GM10248 (cell line): ENCODE results near the gene CACNA1B.

Experiments used
- CTCF ChIA-PET: fragments of 300-600 bp; sonication (Branson Sonifier 250); formaldehyde crosslinking; extraction: SDS; loops from one replicate; lab custom pipeline; 2021; ENCODE audit warnings: antibody characterized with exemption; lab: Yijun Ruan, JAX
- POLR2A ChIA-PET: fragments of 350-650 bp; sonication (Branson Sonifier 250); formaldehyde crosslinking; extraction: SDS; loops from one replicate; lab custom pipeline; 2020; ENCODE audit warnings: antibody characterized with exemption; lab: Yijun Ruan, JAX
- DNase-seq: peaks from one replicate; pipeline ENCODE4 v3.0.0; 2012; ENCODE audit errors: extremely low spot score
- CTCF ChIP-seq: IDR thresholded peaks from 2 replicates; pipeline ENCODE4 v1.5.1; 2012; ENCODE audit warnings: mild to moderate bottlenecking, low read depth; ENCODE audit errors: extremely low read depth, missing control alignments, control extremely low read depth

The CACNA1B gene

DNA sequence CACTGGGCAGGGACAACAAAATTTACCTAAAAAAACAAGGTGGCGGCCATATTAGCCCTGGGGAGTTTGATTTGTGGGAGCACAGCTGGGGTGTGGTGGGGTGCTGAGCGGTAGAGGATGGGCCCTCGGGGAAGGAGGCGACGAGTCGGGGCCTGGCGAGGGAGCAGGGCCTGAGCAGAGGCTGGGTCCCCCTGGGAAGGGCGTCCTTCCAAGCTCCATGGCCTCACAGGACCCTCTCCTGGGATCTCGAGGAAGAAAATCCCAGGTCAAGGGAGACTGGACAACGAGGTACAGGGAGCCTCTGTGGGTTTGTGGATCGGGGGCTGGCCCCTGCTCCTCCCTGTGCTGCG, 165.5 kb downstream of the CACNA1B start:
- ChIA-PET POLR2A (no interaction called here), CTCF (no interaction called here)
- no peak for DNase-seq
- TF ChIP-seq CTCF: no peak

DNA sequence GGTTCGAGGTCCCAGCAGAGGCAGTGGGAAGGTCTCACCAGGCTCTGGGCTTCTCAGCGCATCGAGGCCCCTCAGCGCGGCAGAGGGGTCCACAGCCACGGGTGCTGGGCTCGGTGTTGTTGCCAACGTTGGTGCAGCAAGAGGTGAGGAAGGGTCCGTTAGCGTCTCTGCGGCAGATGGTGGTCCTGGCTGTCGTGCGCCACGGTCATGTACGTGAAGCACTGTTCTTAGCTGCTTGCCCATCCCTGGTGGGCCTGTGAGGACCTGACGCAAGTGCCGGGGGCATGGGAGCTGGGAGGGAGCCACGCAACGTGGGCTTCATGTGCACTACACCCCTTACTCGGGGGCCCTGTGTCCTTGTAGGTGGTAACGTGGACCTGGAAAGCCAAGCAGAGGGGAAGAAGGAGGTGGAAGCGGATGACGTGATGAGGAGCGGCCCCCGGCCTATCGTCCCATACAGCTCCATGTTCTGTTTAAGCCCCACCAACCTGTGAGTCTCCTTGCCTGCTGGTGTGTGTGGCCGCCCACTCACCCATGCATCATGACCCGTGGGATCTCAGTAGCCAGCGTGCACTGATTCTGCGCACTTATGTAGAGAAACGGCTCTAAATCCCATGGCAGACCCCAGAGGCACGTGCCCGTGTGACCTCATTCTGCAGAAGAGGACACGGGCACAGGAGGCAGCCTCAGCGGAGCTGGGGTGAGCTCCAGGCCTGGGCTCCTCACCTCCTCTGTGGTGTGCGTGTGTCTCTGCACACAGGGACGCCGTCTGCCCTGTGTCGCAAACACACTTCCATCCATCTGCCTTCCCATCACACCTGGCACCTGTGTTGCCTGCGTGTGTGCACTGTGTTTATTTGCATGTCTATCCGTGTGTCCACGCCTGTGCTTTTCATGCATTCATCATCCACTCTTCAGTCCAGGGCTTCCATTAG, 166.1 kb downstream of the CACNA1B start:
- no peak for TF ChIP-seq CTCF
- no peak for DNase-seq
- ChIA-PET POLR2A (no interaction called here), CTCF (no interaction called here)

DNA sequence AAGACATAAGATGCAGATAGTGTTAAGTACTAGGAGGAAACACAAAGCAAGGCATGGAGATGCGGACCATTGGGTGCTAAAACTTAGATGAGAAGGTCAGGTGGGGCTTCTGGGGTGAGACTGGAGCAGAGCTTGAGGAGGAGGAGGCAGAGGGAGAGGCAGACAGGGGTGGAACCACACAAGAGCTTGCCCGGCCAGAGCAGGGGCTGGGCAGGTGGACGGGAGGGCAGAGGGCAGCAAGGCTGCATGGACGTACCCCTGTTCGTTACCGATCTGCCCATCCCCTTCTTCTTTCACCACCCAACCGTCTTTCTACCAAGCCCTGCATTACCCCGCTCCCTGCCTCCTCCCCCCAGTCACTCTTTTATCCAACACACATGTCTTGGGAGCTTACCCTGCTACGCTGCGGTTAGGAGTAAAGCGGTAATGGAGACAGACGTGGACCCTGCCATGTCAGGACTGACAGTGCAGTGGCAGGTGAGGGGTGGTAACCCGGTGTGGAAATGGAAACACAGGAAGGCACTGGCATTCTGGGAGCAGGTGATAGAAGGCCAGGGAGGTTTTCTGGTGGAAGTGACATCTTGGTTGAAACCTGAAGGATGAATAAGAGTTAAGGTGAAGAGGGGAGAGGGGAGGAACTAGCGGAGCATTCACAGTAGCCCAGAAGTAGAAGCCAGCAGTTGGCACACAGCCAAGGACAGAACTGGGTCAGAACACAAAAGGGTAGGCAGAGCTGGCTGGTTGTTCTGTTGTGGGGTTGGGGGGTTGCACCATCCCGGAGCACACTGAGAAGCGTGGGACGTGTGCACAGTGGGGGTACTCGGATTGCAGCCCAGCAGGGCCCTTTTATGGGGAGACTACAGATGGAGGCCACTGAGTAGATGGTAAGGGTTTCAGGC, 167.2 kb downstream of the CACNA1B start:
- ChIA-PET CTCF (no interaction called here), POLR2A (no interaction called here)
- DNase-seq: no peak
- TF ChIP-seq CTCF: no peak

DNA sequence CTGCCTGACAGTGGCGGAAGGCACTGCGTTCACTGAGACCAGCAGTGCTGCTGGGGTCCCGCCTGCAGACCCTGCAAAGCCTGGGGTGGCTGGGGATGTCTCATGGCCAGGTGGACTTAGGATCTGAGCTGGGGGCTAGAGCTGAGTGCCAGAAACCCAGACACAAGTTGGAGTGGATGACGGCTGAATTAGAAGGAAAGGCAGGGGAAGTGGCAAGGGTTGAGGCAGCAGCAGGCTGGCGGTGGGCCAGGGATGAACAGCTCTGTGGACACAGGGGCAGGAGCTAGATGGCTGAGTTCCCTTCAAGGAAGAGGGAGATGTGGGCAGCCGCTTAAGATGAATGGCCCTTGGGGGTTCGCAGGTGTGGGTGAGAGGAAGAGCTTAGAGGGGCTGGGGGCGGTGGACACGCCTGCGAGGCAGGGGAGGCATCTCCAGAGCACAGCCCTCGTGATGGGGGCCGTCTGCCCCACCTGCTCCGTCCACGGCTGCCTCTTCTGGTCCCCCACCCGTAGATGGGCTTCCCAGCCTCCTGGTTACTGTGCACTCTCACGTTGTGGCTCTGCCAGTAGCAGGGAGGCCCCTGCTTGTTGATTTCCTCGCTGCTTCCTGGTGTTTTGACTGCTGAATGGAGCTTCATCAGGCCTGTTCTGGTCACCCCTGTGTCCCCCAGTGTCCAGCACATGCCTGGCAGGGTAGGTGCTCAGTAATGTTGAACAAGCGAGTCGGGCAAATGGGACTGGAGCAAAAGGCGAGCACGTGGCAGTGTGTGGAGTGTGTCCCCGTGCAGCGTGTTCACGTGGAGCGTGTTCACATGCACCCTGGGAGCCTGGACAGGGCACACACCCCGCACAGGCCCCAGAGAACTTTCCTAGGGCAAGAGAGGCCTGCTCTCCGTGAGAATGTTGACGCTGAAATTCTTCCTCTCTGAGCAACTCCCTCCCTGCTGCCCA, 168.2 kb downstream of the CACNA1B start:
- POLR2A ChIA-PET: no interaction called here
- no peak for DNase-seq
- TF ChIP-seq CTCF: no peak
- CTCF ChIA-PET: interaction anchor here (0.7 kb wide), 2 partner anchors 9 to 95 kb away, joined by 3 read pairs; no protein-coding TSS in a partner anchor

DNA sequence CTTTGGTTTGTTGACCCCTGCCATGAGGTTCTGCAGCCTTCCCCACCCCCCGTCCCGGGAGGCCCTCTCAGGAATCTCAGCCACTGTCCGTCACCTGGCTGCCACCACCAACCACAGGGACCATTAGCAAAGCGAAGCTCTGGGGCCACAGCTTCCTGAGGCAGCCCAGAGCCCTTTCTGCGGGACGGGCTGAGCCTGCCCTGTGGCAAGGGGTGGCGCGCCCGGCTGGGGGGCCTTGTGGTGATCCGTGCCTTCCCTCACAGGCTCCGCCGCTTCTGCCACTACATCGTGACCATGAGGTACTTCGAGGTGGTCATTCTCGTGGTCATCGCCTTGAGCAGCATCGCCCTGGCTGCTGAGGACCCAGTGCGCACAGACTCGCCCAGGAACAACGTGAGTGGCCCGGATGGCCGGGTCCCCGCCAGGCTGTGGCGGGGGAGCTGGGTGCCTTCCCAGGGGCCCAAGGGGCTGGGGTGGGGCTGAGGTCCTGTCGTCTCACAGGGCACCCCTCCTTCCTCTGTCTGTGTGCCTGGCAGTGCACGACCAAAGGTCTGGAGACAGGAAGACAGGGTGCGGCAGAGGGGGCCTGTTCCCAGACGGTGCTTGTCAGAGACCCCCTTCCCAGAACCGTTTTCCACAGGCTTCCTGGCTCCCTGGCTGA, 169.2 kb downstream of the CACNA1B start:
- DNase-seq: no peak
- no peak for TF ChIP-seq CTCF
- POLR2A ChIA-PET: no interaction called here
- CTCF ChIA-PET: interaction anchor here (0.7 kb wide), 1 partner anchor 96 kb away, joined by 3 read pairs; no protein-coding TSS in a partner anchor
